Measurements from ENCODE around the gene TIPRL.

GRCh38 chr1:168134132-168134531 is 44.6 kb upstream of the TIPRL start:
- no peak for TF ChIP-seq PTBP1 (IDR thresholded peaks at IDR 0.05; ENCODE audit: low read depth, low read length)
- no peak for TF ChIP-seq ZNF75A (CRISPR knock-in tag; IDR thresholded peaks at IDR 0.05)
